ENCODE results near the gene SHROOM3.
"Not testable (repeated sequence)": the region's sequence is repeated elsewhere in the genome, so short reads cannot be mapped to it uniquely, and the experiment has no call there.

Gene SHROOM3

DNA sequence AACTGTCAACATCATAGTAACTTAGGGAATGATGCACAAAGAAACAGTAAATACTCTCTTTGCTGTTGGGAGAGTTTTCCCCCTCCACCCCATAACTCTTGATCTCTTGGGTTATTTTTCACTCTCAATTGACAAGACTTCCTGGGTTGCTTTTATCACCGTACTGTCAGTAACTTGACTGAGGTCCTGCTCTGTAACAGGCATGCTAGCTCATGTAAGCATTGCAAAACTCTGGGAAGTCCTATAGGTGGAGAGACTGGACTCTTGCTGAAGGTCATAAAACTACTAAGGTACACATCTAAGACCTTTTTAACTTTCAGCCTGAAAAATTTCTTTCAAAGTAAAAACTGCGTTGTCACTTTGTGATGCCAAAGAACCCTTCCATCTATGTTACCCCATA, 10.9 kb downstream of the SHROOM3 start:
- DNase-seq (ENCODE audit: low spot score) = no peak

DNA sequence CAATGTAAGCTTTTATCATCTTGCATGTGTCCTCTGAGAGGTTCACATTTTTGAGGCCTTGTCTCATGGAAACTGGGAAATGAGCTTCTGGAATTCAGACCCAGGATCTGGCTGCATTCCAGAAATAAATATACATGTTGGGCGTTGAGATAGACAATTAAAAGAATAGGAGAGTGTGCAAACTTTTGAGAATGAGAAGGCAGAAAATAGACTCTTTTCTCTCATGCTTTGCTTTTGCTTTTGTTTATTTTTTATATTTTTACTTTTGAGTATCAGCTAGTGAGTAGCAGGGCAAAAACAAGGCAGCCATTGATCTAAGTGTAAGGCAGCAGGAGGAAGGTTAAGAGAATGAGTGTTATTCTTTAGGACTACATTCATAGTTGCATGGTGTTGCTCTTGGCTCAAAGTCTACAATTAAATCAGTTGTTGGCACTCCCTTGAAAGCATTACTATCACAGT, 12.4 kb downstream of the SHROOM3 start:
- DNase-seq (ENCODE audit: low spot score) = no peak

DNA sequence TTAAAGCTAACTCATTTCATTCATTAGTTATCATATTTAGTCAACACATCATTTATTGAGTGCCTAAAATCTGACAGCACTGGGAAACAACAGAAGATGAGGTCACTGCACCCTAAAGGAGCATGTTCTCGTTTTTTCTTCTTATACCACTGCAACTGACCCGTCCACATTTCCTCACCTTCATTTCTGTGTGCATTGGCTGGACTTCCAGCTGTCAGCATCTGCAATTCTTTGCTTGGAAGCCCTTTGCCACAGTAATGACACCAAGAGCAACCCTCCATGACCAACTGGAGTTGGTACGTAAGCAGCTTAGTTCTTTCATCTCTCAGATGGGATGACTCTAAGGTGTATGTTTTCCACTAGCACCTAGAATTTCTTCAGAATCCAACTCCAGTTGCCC, 13.2 kb downstream of the SHROOM3 start:
- DNase-seq (ENCODE audit: low spot score) = no peak

DNA sequence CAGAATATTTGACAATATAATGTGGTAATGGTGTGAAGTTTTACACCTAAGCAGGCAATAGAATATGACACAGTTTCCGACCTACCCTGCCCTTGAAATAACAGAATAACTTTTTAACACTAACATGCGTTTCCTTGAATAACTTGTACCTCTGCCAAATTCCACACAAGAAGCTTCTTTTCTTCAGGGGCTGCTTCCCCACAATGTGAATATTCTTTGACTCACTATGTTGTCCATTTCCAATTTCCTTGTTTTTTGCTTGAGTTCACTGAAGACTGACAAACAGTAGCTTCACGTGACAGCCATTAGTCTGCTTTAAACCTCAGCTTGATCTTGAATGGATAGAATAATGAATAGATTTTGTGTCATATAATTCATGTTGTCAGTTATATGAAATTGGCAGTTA, 14.3 kb downstream of the SHROOM3 start:
- DNase-seq (ENCODE audit: low spot score) = no peak

DNA sequence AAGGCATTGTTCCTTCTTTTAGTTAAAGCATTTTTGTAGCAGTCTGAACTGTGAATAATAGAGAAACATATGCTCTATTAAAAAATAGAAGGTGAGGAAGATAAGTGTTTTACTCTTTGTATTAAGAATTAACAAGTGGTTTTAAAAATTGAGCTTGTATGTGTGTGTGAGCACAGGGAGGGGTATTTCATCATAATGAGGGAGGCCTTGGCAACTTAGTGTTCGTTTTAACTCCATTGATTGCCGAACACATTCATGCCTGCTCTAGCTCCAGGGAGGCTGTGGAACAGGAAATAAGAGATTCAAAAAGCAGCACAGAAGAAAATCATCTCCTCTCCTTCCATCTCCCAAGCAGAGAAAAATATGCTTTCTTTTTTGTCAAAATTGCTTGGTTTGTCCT, 14.8 kb downstream of the SHROOM3 start:
- no peak for DNase-seq (ENCODE audit: low spot score)

DNA sequence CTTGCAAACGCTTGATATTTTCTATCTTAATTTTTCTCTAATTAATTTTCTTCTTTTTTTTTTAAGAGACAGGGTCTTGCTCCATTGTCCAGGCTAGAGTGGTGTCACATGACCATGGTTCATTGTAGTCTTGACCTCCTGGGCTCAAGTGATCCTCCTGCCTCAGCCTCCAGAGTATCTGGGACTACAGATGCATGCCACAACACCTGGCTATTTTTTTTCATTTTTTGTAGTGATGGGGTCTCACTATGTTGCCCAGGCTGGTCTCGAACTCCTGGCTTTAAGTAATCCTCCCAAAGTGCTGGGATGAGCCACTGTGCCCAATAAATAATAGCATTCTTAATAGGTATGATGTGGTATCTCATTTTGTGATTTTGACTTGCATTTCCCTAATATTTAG, 18.2 kb downstream of the SHROOM3 start:
- DNase-seq (ENCODE audit: low spot score) = no peak

DNA sequence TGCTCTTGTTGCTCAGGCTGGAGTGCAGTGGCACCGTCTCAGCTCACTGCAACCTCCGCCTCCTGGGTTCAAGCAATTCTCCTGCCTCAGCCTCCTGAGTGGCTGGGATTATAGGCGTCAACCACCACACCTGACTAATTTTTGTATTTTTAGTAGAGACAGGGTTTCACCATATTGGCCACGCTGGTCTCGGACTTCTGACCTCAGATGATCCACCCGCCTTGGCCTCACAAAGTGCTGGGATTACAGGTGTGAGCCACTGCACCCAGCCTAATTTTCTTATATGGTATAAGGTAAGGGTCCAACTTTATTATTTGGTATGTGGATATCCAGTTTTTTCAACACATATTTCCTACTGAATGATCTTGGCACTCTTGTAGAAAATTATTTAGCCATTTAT, 19.0 kb downstream of the SHROOM3 start:
- DNase-seq (ENCODE audit: low spot score) = not testable (repeated sequence)

DNA sequence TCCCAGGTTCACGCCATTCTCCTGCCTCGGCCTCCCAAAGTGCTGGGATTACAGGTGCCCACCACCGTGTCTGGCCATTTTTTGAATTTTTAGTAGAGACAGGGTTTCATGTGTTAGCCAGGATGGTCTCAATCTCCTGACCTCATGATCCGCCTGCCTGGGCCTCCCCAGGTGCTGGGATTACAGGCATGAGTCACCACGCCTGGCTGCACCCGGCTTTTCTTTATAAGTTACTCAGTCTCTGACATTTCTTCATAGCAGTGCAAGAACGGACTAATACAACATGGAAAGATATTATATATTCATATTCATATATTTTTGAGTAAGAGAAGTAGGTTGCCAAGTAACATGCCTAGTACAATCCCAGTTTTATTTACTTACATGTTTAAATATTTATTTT, 22.9 kb downstream of the SHROOM3 start:
- no peak for DNase-seq (ENCODE audit: low spot score)

DNA sequence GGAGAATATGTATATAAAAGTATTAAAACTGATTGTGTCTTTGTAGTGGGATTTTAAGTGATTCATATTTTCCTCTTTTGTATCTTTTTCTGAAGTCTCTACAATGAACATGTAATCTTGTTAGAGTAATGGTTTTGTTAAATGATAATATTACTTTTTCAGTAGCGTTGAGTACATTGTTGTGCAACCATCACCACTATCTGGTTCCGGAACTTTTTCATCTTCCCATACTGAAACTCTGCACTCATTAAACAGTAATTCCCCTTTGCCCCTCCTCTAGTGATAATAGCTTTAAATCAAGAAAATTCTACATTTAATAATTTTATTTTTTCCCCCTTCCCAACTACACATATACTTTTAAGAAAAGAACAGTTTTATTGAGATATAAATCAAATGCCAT, 23.3 kb downstream of the SHROOM3 start:
- no peak for DNase-seq (ENCODE audit: low spot score)

DNA sequence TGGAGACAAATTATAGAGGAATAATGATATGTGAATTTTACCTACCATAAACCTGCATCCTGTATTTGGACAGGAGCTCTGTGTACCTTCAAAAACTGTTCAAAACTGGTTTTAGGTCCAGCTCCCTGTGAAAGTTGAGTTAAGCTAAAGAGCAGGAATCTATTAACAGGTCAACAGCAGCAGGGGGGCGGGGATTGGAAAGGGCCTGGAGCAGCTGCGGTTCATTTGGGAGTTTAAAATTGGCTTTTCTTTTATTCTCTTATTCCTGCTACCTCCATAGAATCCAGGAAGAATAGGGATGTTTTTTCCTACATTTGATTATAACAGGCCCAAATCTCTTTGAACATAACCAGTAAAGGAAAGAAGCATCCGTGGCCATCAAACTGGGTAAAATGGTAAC, 23.8 kb downstream of the SHROOM3 start:
- peak; percentile 73 for DNase-seq (ENCODE audit: low spot score)

DNA sequence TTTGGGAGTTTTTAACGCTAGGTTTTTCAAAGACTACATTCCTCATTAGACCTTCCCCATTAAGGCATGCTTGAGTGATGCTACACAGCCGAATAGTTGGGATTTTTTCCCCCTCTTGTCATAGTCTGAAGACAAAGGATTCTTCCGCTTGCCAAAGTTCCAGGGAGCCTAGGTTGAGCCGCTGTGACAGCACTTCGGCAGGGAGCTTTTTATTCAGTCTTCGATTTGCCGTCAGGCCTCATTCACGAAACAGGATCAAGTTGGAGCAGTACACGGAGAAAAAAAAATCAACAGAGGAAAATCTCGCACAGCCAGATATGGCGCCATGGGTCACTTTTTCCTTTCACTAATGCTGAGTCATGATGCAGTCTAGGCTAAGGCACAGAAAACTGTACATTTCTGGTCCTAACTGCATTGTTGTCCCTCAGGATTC, 24.3 kb downstream of the SHROOM3 start:
- peak; percentile 84 for DNase-seq (ENCODE audit: low spot score)

DNA sequence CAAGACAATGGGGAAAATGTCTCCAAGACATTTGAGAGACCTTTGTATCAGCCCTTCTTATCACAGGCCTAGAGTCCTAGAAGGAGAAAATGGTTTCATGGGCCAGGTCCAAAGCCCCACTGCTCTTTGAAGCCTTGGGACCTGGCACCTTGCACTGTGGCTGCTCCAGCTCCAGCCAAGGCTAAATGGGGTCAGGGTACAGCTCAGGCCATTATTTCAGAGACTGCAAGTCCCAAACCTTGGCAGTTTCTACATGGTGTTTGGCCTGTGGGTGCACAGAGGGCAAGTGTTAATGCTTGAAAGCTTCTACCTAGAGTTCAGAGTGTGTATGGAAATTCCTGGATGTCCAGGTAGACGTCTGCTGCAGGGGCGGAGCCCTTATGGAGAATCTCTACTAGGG, 28.5 kb downstream of the SHROOM3 start:
- no peak for DNase-seq (ENCODE audit: low spot score)

DNA sequence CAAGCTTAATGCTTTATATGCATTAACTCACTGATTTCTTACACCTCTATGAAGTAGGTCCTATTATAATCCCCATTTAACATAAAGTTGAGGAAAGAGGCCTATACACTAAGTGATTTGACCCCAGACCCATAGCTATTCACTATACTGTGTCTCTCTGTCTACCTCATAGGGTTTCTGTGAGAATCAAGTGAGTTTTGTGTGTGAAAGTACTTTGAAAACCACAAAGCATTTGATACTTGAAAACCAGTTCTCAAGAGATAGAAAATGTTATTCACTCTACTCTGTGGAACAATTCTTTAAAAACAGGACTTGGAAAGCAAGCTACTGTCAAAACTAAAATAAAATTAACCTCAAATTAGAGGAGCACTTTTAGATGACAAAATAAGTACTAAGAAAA, 35.0 kb downstream of the SHROOM3 start:
- no peak for DNase-seq (ENCODE audit: low spot score)

DNA sequence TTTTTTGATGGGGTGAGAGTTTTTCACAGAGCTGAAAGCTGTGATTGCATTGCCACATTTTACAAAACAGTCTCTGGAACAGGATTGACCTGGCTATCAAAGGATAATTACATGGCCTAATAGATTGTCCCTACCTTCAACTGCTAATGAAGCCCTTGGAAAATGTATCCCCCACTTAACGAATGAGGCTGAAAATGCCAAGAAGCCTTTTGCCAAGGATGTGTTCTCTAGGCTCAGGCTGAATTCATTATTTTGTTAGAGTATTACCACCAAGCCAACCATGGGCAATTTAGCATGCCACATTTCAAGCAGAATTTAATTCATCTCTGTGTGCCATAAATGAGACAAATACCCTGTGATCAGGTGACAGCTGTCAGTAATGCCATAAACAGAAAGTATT, 35.5 kb downstream of the SHROOM3 start:
- DNase-seq (ENCODE audit: low spot score) = no peak

DNA sequence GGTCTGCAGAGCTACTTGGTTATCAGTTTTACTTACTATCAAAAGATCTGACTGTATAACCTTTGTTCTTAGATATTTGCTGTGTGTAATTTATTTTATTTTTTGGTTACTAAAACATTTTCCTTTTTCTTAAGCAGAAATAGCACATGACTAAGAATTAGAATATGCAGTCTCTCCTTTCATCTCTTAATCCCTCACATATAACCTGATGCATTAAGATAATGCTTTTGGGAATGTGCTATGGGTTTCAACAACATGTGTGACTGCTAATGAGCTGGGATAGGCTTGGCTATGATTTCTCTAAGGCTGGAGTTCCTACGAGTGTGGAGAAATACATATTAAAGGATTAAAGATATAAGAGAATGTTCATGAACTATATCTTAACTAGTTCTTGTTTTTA, 41.5 kb downstream of the SHROOM3 start:
- DNase-seq (ENCODE audit: low spot score) = no peak

DNA sequence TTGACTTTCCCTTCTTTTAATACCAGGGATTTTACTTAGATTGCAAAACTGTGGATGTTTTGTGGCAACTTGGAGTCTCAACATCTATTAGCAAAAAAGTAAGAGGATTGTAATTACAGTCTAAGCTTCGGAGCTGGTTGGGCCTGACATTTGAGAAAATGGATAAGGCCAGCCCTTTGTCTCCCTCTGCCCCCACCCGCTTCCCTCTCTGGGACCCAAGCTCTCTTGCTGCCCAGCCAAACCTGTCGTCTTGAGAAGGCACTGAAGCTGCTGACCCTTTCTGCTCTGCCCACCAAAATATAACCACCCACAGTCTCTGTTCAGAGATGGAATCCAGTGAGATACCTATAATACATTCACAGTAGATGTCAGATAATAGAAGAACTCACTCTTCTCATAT, 49.6 kb downstream of the SHROOM3 start:
- no peak for DNase-seq (ENCODE audit: low spot score)

DNA sequence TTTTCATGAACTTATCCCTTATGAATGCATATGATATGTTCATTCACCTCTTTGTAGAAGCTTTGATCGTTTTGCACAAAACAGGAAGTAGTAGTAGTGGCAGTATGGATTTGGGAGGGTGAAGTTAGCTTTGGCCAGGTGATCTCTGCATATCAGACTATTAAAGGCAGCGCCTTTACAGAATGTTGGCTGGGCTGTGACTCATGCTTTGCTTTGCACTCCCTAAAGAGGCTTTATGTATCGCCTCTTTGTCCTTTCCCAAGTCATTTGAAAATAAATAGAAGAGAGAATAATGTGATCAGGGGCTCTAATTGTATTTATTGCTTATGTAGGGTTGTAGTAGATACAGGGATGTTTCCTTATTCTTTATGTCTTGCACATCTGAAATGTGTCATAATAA, 50.4 kb downstream of the SHROOM3 start:
- DNase-seq (ENCODE audit: low spot score) = no peak

DNA sequence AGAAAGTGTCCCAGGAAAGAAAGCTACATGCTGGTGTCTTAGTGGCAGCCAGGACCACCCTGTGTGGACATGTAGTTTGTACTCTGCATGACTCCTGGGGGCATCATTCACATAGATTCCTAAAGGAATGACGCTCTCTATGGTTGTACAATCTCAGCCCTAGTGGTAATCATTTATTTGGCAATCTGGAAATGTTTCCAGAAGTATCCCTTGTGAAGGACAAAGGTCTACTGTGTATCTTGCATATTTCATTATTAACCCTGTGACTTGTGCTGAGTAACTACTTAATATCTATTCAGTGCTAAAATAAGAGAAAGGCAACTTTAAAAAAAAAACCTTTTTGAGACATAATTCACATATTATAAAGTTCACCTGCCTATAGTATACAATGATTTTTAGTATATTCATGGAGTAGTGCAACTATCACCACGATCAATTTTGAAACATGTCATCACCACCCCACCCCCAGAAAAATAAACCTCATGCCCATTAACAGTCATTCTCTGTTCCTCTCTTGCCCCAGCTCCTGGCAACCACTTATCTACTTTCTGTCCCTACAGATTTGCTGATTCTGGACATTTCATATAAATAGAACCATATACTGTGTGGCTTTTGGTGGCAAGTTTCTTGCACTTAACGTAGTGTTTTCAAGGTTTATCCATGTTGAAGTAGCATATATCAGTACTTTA, 51.7 kb downstream of the SHROOM3 start:
- no peak for DNase-seq (ENCODE audit: low spot score)

DNA sequence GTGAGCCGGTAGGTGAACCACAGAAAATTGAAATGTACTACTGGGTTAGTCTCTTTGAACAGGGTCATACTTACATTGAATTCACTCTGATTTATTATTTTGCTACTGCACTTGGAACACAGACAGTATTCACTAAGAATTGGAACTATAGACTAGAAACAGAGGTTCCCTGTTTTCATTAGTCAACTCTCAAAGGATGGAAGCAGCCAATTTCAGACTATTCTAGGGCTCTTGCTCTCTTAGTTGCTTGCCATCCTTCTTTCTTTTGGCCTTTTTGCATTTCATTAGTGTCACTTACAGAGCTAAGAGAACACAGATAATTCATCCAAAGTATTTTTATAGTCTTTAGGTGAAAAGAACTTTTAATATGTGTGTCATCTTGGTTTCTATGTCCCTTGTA, 52.6 kb downstream of the SHROOM3 start:
- DNase-seq (ENCODE audit: low spot score) = no peak

DNA sequence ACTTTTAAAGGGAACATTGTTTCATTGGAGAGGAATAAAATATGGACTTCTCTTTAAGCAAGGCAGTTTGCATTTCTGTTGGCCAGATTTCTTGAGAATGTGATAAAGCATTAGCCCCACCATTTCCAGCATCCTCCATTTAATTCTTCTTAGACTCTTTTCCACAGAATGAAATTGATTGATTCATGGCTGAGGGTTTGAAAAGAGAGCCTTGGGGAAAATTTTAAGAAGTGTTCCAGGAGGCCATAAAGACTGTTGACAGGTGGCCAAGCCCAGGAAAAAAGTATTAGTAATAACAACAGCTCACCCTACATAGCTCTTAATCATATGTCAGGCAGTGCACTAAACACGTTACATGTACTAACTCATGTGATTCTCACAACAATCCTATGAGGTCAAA, 53.4 kb downstream of the SHROOM3 start:
- DNase-seq (ENCODE audit: low spot score) = no peak

DNA sequence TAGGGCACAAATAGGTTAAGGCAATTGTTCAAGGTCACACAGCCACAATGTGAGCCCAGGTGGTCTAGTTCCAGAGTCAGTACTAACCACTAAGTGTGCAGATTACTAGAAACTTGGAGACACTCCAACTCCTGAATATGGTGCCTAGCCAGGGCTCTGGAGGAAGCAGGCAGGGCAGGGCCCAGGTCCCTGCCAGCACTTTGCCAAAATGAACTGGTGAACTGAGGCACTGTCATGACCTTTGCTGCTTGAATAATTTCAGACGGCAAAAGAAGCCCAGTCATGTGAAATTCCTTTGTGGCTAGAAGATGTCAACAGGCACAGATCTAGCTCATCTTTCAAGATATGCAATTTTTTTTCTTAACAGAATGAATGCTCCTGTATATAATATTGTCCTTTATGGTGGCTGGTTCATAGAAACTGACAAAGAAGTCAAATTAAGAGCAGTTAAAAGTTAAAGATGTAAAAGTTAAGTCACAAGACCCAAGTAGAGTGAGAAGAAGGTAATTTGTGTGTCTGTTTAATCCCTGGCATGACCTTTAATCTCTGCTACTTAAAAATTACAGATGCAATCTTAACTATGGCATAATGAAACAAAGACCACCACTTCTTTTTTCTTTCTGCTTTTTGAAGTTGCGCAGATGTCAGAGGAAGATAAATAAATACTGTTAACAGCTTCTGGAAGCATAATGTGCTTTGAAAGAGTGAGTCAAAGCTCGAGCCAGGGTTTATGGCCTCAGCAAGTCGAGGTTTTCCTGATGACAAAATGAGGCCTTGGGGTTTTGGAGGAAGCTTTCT, 54.1 kb downstream of the SHROOM3 start:
- DNase-seq (ENCODE audit: low spot score) = no peak

DNA sequence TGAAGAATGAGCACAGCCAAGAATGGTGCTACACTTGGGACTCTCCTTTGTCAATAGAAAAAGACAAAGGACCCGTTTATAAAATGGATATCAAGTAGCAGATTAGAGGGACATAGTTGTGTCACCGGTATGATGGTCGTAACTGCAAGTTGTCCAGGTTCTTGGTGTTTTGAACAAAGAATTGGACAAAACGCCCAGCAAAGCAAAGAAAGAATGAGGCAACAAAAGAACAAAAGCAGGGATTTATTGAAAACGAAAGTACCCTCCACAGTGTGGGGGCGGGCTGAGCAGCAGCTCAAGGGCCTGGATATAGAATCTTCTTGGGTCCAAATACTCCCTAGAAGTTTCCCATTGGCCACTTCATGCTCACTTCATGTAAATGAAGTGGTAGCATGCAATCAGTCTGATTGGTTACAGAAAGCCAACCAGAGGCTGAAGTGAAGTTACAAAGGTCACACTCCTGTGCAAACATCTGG, 54.7 kb downstream of the SHROOM3 start:
- no peak for DNase-seq (ENCODE audit: low spot score)

DNA sequence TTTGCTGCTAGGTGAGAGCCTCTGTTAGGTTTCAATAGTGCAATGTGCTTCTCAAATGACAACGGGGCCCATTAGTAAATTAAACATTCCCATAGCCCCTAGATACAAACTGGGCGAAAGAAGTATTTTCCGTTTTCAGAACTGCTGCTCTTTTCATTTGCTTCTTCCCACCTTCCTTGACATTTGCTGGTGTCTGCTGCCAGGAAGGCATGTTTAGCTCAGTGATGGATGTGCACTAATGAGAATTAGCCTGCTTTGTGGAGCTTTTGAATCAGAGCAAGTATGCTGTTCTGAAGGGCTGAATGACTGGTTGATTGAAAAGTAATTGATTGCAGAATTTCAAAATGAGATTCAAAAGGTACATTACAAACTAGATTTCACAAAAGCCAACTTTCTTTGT, 57.0 kb downstream of the SHROOM3 start:
- no peak for DNase-seq (ENCODE audit: low spot score)

DNA sequence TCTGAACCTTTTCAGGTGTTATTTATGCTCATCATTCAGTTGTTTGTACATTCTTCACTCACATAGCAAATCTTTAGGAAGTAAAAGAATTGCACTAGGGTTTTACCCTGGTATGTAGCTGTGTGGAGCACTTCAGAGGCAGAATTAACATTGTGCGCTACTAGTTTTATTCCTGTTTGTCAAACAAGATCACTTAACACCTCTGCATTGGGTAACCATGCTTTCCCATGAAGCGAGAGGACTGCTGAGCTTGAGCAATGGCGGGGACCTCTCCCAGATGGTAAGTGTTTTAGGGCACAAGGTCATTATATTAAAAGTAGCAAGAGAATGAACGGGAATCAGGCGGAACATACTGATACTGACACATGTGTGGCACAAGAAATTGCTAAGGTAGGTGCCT, 59.2 kb downstream of the SHROOM3 start:
- DNase-seq (ENCODE audit: low spot score) = no peak

Data from ecto neural progenitor cell (in vitro differentiated cells).